ENCODE measurements around the gene APOO.

APOO gene

GRCh38 chrX:23937100-23937499 lies 29.4 kb upstream of the APOO start:
- ATAC-seq (ENCODE audit: low read depth): no peak
- no peak for TF ChIP-seq CTCF (IDR thresholded peaks at IDR 0.05; ENCODE audit: poor library complexity, severe bottlenecking)
- Histone ChIP-seq H3K27ac (ENCODE audit: poor library complexity, severe bottlenecking) (no peak overlapping the region), H3K4me3 (ENCODE audit: severe bottlenecking) (no peak overlapping the region), H3K36me3 (ENCODE audit: low read depth) (no peaks in the 10 kb centered on the region), H3K9me3 (ENCODE audit: severe bottlenecking) (no peaks in the 10 kb centered on the region), H3K27me3 (ENCODE audit: insufficient read depth, poor library complexity, severe bottlenecking) (no peaks in the 10 kb centered on the region), H3K4me1 (ENCODE audit: insufficient read depth, poor library complexity, severe bottlenecking) (no peaks in the 10 kb centered on the region)
- DNase-seq (ENCODE audit: low spot score): no peak

DNA sequence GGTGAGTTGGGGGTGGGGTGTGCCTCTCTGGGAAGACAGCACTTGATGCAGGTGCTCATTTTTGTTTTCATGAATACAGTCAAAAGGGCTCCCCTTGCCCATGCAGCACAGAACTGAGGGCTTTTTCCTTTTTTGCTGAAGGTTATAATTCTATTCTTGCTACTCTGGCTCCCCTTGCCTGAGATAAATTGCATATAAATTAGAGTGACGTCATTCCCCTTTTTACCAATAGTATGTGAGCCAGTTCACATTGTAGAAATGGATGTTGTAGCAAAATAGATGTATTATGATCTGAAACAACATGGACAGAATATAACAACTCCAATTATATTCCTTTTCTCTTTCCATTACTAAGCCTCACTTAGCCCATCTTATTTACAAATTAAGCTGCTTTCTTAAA lies 28.4 kb upstream of the APOO start:
- Histone ChIP-seq H3K27ac (ENCODE audit: poor library complexity, severe bottlenecking) (no peak overlapping the region), H3K36me3 (ENCODE audit: low read depth) (no peaks in the 10 kb centered on the region), H3K4me1 (ENCODE audit: insufficient read depth, poor library complexity, severe bottlenecking) (no peaks in the 10 kb centered on the region), H3K9me3 (ENCODE audit: severe bottlenecking) (no peaks in the 10 kb centered on the region), H3K27me3 (ENCODE audit: insufficient read depth, poor library complexity, severe bottlenecking) (no peaks in the 10 kb centered on the region), H3K4me3 (ENCODE audit: severe bottlenecking) (no peak overlapping the region)
- TF ChIP-seq CTCF (IDR thresholded peaks at IDR 0.05; ENCODE audit: poor library complexity, severe bottlenecking): no peak
- no peak for DNase-seq (ENCODE audit: low spot score)
- ATAC-seq (ENCODE audit: low read depth): no peak

- TF ChIP-seq CTCF (IDR thresholded peaks at IDR 0.05; ENCODE audit: poor library complexity, severe bottlenecking): no peak
- Histone ChIP-seq H3K27me3 (ENCODE audit: insufficient read depth, poor library complexity, severe bottlenecking) (no peaks in the 10 kb centered on the region), H3K27ac (ENCODE audit: poor library complexity, severe bottlenecking) (no peak overlapping the region), H3K36me3 (ENCODE audit: low read depth) (no peaks in the 10 kb centered on the region), H3K9me3 (ENCODE audit: severe bottlenecking) (no peaks in the 10 kb centered on the region), H3K4me3 (ENCODE audit: severe bottlenecking) (no peak overlapping the region), H3K4me1 (ENCODE audit: insufficient read depth, poor library complexity, severe bottlenecking) (no peaks in the 10 kb centered on the region)
- DNase-seq (ENCODE audit: low spot score) (no peak), ATAC-seq (ENCODE audit: low read depth) (no peak)
Measured at GRCh38 chrX:23935106-23935505, 27.4 kb upstream of the APOO start.

DNA sequence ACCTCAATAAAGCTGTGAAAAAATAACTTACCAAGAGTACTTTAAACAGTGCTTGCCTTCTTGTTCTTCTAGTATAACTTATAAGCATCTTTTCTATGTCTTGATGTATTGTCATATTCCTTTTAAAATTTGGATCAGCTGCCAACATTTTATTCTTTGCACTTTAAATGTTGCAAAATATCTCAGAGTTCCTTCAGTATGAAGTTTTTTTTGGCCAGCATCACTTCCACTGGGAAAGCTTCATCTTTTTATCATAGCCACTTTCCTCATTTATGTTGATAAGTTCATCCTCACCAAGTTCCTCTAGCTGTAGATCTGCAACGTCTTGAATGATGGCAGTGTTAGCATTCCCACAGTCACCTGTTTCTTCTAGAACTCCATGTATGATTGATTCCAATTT lies 24.3 kb upstream of the APOO start:
- Histone ChIP-seq H3K4me3 (ENCODE audit: severe bottlenecking) (no peak overlapping the region), H3K36me3 (ENCODE audit: low read depth) (no peaks in the 10 kb centered on the region), H3K27me3 (ENCODE audit: insufficient read depth, poor library complexity, severe bottlenecking) (no peaks in the 10 kb centered on the region), H3K4me1 (ENCODE audit: insufficient read depth, poor library complexity, severe bottlenecking) (no peaks in the 10 kb centered on the region), H3K9me3 (ENCODE audit: severe bottlenecking) (no peaks in the 10 kb centered on the region), H3K27ac (ENCODE audit: poor library complexity, severe bottlenecking) (no peak overlapping the region)
- no peak for TF ChIP-seq CTCF (IDR thresholded peaks at IDR 0.05; ENCODE audit: poor library complexity, severe bottlenecking)
- no peak for DNase-seq (ENCODE audit: low spot score)
- ATAC-seq (ENCODE audit: low read depth): no peak

DNA sequence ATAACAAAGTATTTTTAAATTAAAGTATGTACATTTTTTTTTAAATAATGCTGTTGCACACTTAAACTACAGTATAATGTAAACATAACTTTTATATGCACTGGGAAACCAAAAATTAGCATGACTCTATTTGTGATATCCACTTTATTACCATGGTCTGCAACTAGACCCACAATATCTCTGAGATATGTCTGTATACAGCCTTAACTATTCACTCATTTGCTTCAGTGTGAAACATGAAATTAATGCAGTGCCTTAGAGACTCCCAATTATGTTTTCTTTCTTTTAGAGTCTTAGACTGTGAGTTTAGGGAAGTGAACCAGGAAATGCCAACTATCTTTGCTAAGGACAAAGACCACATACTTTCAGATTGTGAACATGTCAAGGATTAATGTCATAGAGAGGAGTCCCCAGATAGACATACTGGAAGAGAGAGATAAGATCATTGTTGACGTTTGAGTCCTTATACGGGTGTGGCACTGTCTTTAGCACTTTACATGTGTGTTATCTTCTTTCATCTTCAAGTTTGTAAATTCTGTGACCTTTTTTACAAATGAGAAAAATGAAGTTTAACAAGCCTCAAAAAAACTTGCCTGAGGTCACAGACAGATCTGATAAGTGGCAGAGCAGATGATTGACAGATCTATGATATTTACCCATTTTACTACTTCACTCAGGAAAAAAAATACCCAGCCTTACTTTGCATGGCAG lies 23.3 kb upstream of the APOO start:
- ATAC-seq (ENCODE audit: low read depth): no peak
- DNase-seq (ENCODE audit: low spot score): no peak
- Histone ChIP-seq H3K27ac (ENCODE audit: poor library complexity, severe bottlenecking) (no peak overlapping the region), H3K9me3 (ENCODE audit: severe bottlenecking) (no peaks in the 10 kb centered on the region), H3K27me3 (ENCODE audit: insufficient read depth, poor library complexity, severe bottlenecking) (no peaks in the 10 kb centered on the region), H3K36me3 (ENCODE audit: low read depth) (no peaks in the 10 kb centered on the region), H3K4me1 (ENCODE audit: insufficient read depth, poor library complexity, severe bottlenecking) (no peaks in the 10 kb centered on the region), H3K4me3 (ENCODE audit: severe bottlenecking) (no peak overlapping the region)
- no peak for TF ChIP-seq CTCF (IDR thresholded peaks at IDR 0.05; ENCODE audit: poor library complexity, severe bottlenecking)

All from RWPE2 (cell line).